WI38 (cell line): ENCODE data around the gene SARDH.

Experiments
- H3K4me3 ChIP-seq: 2 replicates; pipeline ENCODE4 v1.5.1; 2011; ENCODE audit warnings: low read depth, mild to moderate bottlenecking, control low read depth, low read length
- TF ChIP-seq, protein P1 (sequence below): IDR thresholded peaks from 2 replicates; pipeline ENCODE4 v1.5.1; 2012; ENCODE audit warnings: low read depth, mild to moderate bottlenecking, control low read depth, low read length

The SARDH gene

DNA sequence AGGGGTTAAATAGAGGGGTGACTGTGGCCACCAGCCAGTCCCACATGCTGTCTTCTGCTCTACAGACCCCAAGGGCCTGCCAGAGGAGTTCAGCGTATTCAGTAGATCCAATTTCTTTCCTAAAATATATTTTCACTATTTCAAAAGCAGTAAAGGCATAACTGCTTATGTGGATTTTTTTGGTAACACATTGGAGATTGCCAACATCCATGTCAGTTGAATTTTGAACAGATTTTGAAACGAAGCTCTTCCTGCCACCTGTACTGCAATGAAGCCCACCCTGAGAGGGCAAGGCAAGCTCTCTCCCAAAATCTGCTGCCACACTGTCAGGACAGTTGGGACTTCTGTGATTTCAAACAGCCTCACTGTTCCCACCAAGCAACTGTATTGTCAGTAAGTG, 37.1 kb upstream of the SARDH start:
- TF ChIP-seq, protein P1, sequence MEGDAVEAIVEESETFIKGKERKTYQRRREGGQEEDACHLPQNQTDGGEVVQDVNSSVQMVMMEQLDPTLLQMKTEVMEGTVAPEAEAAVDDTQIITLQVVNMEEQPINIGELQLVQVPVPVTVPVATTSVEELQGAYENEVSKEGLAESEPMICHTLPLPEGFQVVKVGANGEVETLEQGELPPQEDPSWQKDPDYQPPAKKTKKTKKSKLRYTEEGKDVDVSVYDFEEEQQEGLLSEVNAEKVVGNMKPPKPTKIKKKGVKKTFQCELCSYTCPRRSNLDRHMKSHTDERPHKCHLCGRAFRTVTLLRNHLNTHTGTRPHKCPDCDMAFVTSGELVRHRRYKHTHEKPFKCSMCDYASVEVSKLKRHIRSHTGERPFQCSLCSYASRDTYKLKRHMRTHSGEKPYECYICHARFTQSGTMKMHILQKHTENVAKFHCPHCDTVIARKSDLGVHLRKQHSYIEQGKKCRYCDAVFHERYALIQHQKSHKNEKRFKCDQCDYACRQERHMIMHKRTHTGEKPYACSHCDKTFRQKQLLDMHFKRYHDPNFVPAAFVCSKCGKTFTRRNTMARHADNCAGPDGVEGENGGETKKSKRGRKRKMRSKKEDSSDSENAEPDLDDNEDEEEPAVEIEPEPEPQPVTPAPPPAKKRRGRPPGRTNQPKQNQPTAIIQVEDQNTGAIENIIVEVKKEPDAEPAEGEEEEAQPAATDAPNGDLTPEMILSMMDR: no peak
- H3K4me3 ChIP-seq: no peak overlapping the region

DNA sequence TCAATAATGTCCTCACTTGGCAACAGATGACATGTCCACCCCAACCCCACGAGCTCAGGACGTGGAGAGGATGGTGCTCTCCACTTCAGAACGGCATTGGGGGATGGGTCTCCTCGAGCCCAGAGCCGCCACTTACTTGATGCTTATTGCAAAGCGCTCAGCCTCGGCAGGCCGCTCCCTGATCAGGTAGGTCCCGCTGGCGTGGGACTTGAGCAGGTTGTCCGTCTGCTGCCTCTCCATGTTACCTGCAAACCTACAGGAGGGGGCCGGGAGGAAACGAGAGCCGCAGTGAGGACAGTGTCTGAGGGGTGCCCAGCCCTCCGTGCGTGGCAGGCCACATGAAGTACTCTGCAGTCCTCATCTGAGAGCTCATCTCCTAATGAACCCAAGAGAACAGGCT, 36.6 kb upstream of the SARDH start:
- TF ChIP-seq, protein P1: no peak
- no peak overlapping the region for H3K4me3 ChIP-seq

DNA sequence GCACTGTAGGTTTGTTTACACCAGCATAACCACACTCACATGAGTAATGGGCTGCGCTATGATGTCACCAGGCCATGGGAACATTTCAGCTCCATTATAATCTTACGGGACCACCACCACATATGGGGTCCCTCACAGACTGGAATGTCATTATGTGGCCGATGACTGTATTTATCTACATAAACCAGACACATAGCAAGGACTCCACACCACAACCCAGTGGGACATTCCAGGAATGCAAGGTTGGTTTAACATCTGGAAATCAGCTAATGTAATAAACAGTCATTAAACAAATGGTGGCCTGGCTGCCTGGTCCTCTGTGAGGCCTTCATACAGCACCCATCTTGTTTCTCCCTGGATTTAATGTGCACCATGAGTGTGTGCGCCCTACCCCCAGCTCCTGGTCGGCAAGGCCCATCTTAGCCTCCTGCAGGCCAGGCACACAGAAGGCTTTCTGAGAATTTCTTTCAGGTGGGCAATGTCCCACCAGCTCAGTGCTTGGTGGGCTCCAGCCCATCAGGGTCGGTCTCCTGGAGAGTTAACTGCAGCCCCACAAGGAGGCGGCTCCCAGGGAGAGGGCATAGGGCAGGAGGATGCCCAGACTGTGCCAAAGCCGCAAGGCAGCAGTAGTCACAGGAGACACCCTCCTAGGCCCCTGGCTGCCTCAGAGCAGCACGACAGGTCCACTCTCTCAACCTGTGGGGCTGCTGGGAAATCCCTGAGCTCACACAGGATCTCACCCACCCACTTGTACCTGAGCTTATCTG, 35.9 kb upstream of the SARDH start:
- TF ChIP-seq, protein P1: no peak
- H3K4me3 ChIP-seq: no peak overlapping the region

DNA sequence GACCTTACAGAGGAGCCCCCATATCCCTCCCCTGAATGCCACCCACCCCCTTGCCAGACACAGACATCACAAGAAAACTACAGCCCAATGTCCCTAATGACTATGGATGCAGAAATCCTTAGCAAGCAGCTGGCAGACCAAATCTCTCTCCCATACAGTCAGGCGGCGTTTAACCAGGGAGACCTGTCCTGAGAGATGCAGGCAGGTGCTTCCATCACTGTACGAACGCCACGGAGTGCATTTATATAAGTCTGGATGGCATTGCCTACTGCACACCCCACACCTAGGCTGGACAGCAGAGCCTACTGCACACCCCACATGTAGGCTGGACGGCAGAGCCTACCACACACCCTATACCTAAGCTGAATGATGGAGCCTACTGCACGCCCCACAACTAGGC, 34.4 kb upstream of the SARDH start:
- no peak overlapping the region for H3K4me3 ChIP-seq
- TF ChIP-seq, protein P1: no peak

DNA sequence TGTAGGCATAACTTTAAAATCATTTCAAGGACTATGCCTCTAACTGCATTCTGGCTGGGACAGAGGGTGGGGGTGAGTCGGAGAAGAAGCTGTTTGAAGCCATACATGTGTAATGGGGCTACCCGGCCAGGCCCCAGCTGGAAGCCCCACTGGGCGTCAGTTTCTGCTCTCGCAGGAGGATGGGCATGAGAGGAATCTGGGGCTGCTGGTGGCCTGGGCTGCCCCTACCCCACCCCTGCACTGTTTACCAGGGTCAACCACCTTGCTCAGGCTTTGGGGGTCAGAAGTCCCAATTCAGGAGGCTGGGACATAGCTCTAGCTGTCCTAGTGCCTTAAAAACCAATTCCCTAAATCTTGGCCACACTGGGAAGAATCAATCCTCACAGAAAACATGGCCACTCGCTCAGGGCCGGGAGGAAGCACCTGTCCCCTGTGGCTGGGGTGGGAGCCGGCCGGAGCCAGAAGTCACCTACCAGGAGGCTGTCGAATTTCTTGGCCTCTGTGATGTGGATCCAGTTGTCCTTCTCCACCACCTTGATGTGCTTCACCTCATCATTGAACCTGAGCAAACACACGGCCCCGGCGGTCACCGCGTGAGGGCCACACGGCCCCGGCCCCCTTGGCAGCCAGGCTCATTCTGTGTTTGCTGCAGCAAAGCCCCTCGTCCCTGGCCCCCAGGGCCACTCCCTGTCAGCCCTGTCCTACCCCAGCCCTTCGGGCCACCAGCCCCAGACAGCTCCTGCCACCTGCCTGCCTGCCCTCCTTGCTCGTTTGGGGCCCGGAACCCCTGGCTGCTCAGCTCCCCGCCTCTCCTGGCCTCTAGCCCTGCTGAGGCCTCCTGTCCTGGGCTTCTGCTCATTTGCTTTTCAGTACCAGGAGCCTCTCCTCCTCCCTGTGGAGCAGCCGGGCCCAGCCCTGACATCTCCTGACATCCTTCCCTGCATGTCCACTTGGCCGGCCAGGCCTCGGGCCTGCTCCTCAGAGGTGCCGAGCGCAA, 33.6 kb upstream of the SARDH start:
- TF ChIP-seq, protein P1: no peak

DNA sequence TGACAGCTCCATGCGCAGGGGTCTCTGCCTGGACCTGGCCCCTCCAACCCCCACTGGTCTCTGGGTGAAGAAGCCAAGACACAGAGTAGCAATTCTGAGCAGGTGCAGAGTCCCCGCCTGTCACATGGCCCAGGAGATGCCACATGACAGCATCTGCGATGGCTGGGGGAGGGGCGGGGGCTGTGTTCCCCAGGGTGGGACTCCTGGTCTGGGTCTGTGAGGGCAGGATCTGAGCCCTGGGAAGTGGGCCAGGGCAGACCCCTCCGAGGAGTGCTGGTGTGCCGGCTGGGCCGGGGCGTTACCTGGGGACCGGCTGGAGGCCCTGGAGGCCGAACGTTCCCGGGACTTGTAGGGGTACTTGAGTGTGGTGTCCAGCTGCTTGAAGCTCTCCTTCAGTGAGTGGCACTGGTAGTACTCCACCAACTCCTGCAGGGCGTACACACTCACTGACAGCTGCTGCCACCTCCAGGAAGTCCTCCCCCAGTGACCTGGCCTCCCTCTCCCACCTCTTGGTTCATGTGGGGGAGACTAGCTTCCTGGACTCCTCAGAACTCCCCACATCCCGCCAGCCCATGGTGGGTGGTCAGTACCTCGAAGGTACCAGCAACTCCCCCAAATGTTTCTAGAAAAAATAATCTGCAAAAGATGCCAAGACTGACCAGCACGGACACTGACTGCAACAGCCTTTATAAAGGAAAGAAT, 32.1 kb upstream of the SARDH start:
- H3K4me3 ChIP-seq: no peak overlapping the region
- TF ChIP-seq, protein P1: no peak

More for the DNA sequence above, 33.6 kb upstream of the SARDH start:
- no peak overlapping the region for H3K4me3 ChIP-seq
